ENCODE results near the gene RNF32.

RNF32 gene

GRCh38 chr7:156606691-156607331 is 33.8 kb upstream of the RNF32 start:
- Histone ChIP-seq H3K23ac (ENCODE audit: low read length) (no peak overlapping the region), H3K79me1 (ENCODE audit: low read length) (no peaks in the 10 kb centered on the region), H3K4me3 (ENCODE audit: low read length) (no peak overlapping the region), H2BK15ac (replicated peaks; ENCODE audit: low read depth) (no peak overlapping the region), H2BK5ac (ENCODE audit: low read length) (no peak overlapping the region), H4K8ac (ENCODE audit: low read depth, low read length) (no peak overlapping the region), H4K5ac (ENCODE audit: low read length) (no peak overlapping the region), H3K4me2 (ENCODE audit: low read length) (no peak overlapping the region), H2BK120ac (ENCODE audit: low read depth, low read length) (no peak overlapping the region), H3K79me2 (ENCODE audit: control insufficient read depth, insufficient read depth, low read length) (no peaks in the 10 kb centered on the region), H3K27ac (ENCODE audit: low read depth, low read length) (no peak overlapping the region), H3K18ac (ENCODE audit: low read length) (no peak overlapping the region), H3K4ac (ENCODE audit: low read depth, low read length) (no peak overlapping the region), H2AK5ac (ENCODE audit: low read length) (no peak overlapping the region), H3K9ac (ENCODE audit: low read length) (no peak overlapping the region), H3K4me1 (ENCODE audit: control insufficient read depth, low read depth, low read length) (no peaks in the 10 kb centered on the region), H3K36me3 (ENCODE audit: control insufficient read depth, insufficient read depth, low read length) (no peaks in the 10 kb centered on the region), H3K56ac (ENCODE audit: low read length) (no peak overlapping the region), H3K27me3 (ENCODE audit: insufficient read depth, low read length, poor library complexity) (no peaks in the 10 kb centered on the region)
- no CpG with 5 or more reads among the region's 14 CpGs for WGBS (ENCODE audit: extremely low coverage, insufficient coverage, low lambda C conversion rate)
- DNase-seq: no peak

GRCh38 chr7:156607332-156608172 is 33.0 kb upstream of the RNF32 start:
- no peak overlapping the region for H2BK5ac ChIP-seq (ENCODE audit: low read length)
- H2AK5ac ChIP-seq (ENCODE audit: low read length): no peak overlapping the region
- no peak overlapping the region for H2BK120ac ChIP-seq (ENCODE audit: low read depth, low read length)
- H3K36me3 ChIP-seq (ENCODE audit: control insufficient read depth, insufficient read depth, low read length): no peaks in the 10 kb centered on the region
- H3K27me3 ChIP-seq (ENCODE audit: insufficient read depth, low read length, poor library complexity): no peaks in the 10 kb centered on the region
- no peak overlapping the region for H3K9ac ChIP-seq (ENCODE audit: low read length)
- no peaks in the 10 kb centered on the region for H3K4me1 ChIP-seq (ENCODE audit: control insufficient read depth, low read depth, low read length)
- no peak overlapping the region for H2BK15ac ChIP-seq (replicated peaks; ENCODE audit: low read depth)
- no peak overlapping the region for H4K8ac ChIP-seq (ENCODE audit: low read depth, low read length)
- no CpG with 5 or more reads among the region's 84 CpGs for WGBS (ENCODE audit: extremely low coverage, insufficient coverage, low lambda C conversion rate)
- no peaks in the 10 kb centered on the region for H3K79me2 ChIP-seq (ENCODE audit: control insufficient read depth, insufficient read depth, low read length)
- H4K5ac ChIP-seq (ENCODE audit: low read length): no peak overlapping the region
- H3K4me2 ChIP-seq (ENCODE audit: low read length): no peak overlapping the region
- H3K56ac ChIP-seq (ENCODE audit: low read length): no peak overlapping the region
- H3K27ac ChIP-seq (ENCODE audit: low read depth, low read length): no peak overlapping the region
- H3K18ac ChIP-seq (ENCODE audit: low read length): no peak overlapping the region
- H3K79me1 ChIP-seq (ENCODE audit: low read length): no peaks in the 10 kb centered on the region
- no peak overlapping the region for H3K4ac ChIP-seq (ENCODE audit: low read depth, low read length)
- H3K23ac ChIP-seq (ENCODE audit: low read length): no peak overlapping the region
- H3K4me3 ChIP-seq (ENCODE audit: low read length): no peak overlapping the region
- DNase-seq: no peak

GRCh38 chr7:156608173-156608478 is 32.4 kb upstream of the RNF32 start:
- no CpG with 5 or more reads among the region's 17 CpGs for WGBS (ENCODE audit: extremely low coverage, insufficient coverage, low lambda C conversion rate)
- Histone ChIP-seq H4K8ac (ENCODE audit: low read depth, low read length) (no peak overlapping the region), H3K56ac (ENCODE audit: low read length) (no peak overlapping the region), H3K36me3 (ENCODE audit: control insufficient read depth, insufficient read depth, low read length) (no peaks in the 10 kb centered on the region), H3K9ac (ENCODE audit: low read length) (no peak overlapping the region), H3K79me1 (ENCODE audit: low read length) (no peaks in the 10 kb centered on the region), H4K5ac (ENCODE audit: low read length) (no peak overlapping the region), H2BK5ac (ENCODE audit: low read length) (no peak overlapping the region), H3K4me3 (ENCODE audit: low read length) (no peak overlapping the region), H3K4me2 (ENCODE audit: low read length) (no peak overlapping the region), H3K4ac (ENCODE audit: low read depth, low read length) (no peak overlapping the region), H3K27me3 (ENCODE audit: insufficient read depth, low read length, poor library complexity) (no peaks in the 10 kb centered on the region), H3K79me2 (ENCODE audit: control insufficient read depth, insufficient read depth, low read length) (no peaks in the 10 kb centered on the region), H2BK15ac (replicated peaks; ENCODE audit: low read depth) (no peak overlapping the region), H3K27ac (ENCODE audit: low read depth, low read length) (no peak overlapping the region), H2BK120ac (ENCODE audit: low read depth, low read length) (no peak overlapping the region), H3K18ac (ENCODE audit: low read length) (no peak overlapping the region), H2AK5ac (ENCODE audit: low read length) (no peak overlapping the region), H3K23ac (ENCODE audit: low read length) (no peak overlapping the region), H3K4me1 (ENCODE audit: control insufficient read depth, low read depth, low read length) (no peaks in the 10 kb centered on the region)
- DNase-seq: no peak

GRCh38 chr7:156609010-156609877 is 31.3 kb upstream of the RNF32 start:
- Histone ChIP-seq H3K79me2 (ENCODE audit: control insufficient read depth, insufficient read depth, low read length) (no peaks in the 10 kb centered on the region), H3K36me3 (ENCODE audit: control insufficient read depth, insufficient read depth, low read length) (no peaks in the 10 kb centered on the region), H3K27me3 (ENCODE audit: insufficient read depth, low read length, poor library complexity) (no peaks in the 10 kb centered on the region), H2BK120ac (ENCODE audit: low read depth, low read length) (no peak overlapping the region), H3K4me2 (ENCODE audit: low read length) (no peak overlapping the region), H3K4me1 (ENCODE audit: control insufficient read depth, low read depth, low read length) (no peaks in the 10 kb centered on the region), H3K9ac (ENCODE audit: low read length) (no peak overlapping the region), H4K5ac (ENCODE audit: low read length) (no peak overlapping the region), H3K79me1 (ENCODE audit: low read length) (no peaks in the 10 kb centered on the region), H3K18ac (ENCODE audit: low read length) (no peak overlapping the region), H4K8ac (ENCODE audit: low read depth, low read length) (no peak overlapping the region), H2BK5ac (ENCODE audit: low read length) (no peak overlapping the region), H3K27ac (ENCODE audit: low read depth, low read length) (no peak overlapping the region), H3K4me3 (ENCODE audit: low read length) (no peak overlapping the region), H2AK5ac (ENCODE audit: low read length) (no peak overlapping the region), H3K4ac (ENCODE audit: low read depth, low read length) (no peak overlapping the region), H3K23ac (ENCODE audit: low read length) (no peak overlapping the region), H2BK15ac (replicated peaks; ENCODE audit: low read depth) (no peak overlapping the region), H3K56ac (ENCODE audit: low read length) (no peak overlapping the region)
- whole genome bisulfite sequencing (ENCODE audit: extremely low coverage, insufficient coverage, low lambda C conversion rate): no CpG with 5 or more reads among the region's 7 CpGs
- DNase-seq: no peak

GRCh38 chr7:156610130-156610529 is 30.4 kb upstream of the RNF32 start:
- Histone ChIP-seq H3K36me3 (ENCODE audit: control insufficient read depth, insufficient read depth, low read length) (no peaks in the 10 kb centered on the region), H3K27me3 (ENCODE audit: insufficient read depth, low read length, poor library complexity) (no peaks in the 10 kb centered on the region), H3K79me1 (ENCODE audit: low read length) (no peaks in the 10 kb centered on the region), H3K4me3 (ENCODE audit: low read length) (no peak overlapping the region), H4K8ac (ENCODE audit: low read depth, low read length) (no peak overlapping the region), H3K18ac (ENCODE audit: low read length) (no peak overlapping the region), H2BK120ac (ENCODE audit: low read depth, low read length) (no peak overlapping the region), H3K4me2 (ENCODE audit: low read length) (no peak overlapping the region), H3K27ac (ENCODE audit: low read depth, low read length) (no peak overlapping the region), H2BK15ac (replicated peaks; ENCODE audit: low read depth) (no peak overlapping the region), H3K4me1 (ENCODE audit: control insufficient read depth, low read depth, low read length) (no peaks in the 10 kb centered on the region), H2AK5ac (ENCODE audit: low read length) (no peak overlapping the region), H3K56ac (ENCODE audit: low read length) (no peak overlapping the region), H2BK5ac (ENCODE audit: low read length) (no peak overlapping the region), H4K5ac (ENCODE audit: low read length) (no peak overlapping the region), H3K79me2 (ENCODE audit: control insufficient read depth, insufficient read depth, low read length) (no peaks in the 10 kb centered on the region), H3K9ac (ENCODE audit: low read length) (no peak overlapping the region), H3K23ac (ENCODE audit: low read length) (no peak overlapping the region), H3K4ac (ENCODE audit: low read depth, low read length) (no peak overlapping the region)
- no CpG with 5 or more reads among the region's 11 CpGs for WGBS (ENCODE audit: extremely low coverage, insufficient coverage, low lambda C conversion rate)
- no peak for DNase-seq

Data from mesendoderm (in vitro differentiated cells).